ENCODE data around the gene DPYD. TPM values are rescaled to one million over a fixed set of nuclear protein-coding genes. Genes with fewer than 3 reads are reported as not detected.
"Not testable (repeated sequence)": the region's sequence is repeated elsewhere in the genome, so short reads cannot be mapped to it uniquely, and the experiment has no call there.

The DPYD gene
- total RNA-seq, 2 experiments from 2014 or later, result 42.1 to 44.6 TPM

GRCh38 chr1:97231354-97231753, 689.5 kb downstream of the DPYD start:
- peaks cover 27% of the 10 kb centered on the region for H3K36me3 Mint-ChIP-seq (ENCODE audit: low read depth)
- CTCF ChIA-PET, H3K4me1 Mint-ChIP-seq, POLR2A ChIA-PET, H3K4me3 Mint-ChIP-seq, H3K27ac Mint-ChIP-seq, H3K9me3 Mint-ChIP-seq, DNase-seq, H3K27me3 Mint-ChIP-seq: not testable (repeated sequence)

- ChIA-PET CTCF (no interaction called here), POLR2A (no interaction called here)
- DNase-seq, result no peak
- Mint-ChIP-seq H3K4me1 (no peaks in the 10 kb centered on the region), H3K9me3 (no peaks in the 10 kb centered on the region), H3K4me3 (no peak overlapping the region), H3K36me3 (ENCODE audit: low read depth) (no peaks in the 10 kb centered on the region), H3K27ac (no peak overlapping the region), H3K27me3 (no peaks in the 10 kb centered on the region)
Measured at GRCh38 chr1:97212671-97213070, 708.2 kb downstream of the DPYD start.

GRCh38 chr1:97210307-97210706, 710.5 kb downstream of the DPYD start:
- POLR2A ChIA-PET, result no interaction called here
- no peaks in the 10 kb centered on the region for H3K36me3 Mint-ChIP-seq (ENCODE audit: low read depth)

GRCh38 chr1:97209381-97209957, 711.4 kb downstream of the DPYD start:
- no peaks in the 10 kb centered on the region for H3K27me3 Mint-ChIP-seq
- no peak for DNase-seq
- H3K27ac Mint-ChIP-seq, result no peak overlapping the region
- H3K4me1 Mint-ChIP-seq, result no peaks in the 10 kb centered on the region
- H3K4me3 Mint-ChIP-seq, result no peak overlapping the region
- ChIA-PET POLR2A (no interaction called here), CTCF (no interaction called here)
- H3K9me3 Mint-ChIP-seq, result no peaks in the 10 kb centered on the region
- H3K36me3 Mint-ChIP-seq (ENCODE audit: low read depth), result no peaks in the 10 kb centered on the region

More at GRCh38 chr1:97210307-97210706, 710.5 kb downstream of the DPYD start:
- H3K27me3 Mint-ChIP-seq, result no peaks in the 10 kb centered on the region
- H3K9me3 Mint-ChIP-seq, result no peaks in the 10 kb centered on the region
- H3K4me3 Mint-ChIP-seq, result no peak overlapping the region
- no peak overlapping the region for H3K27ac Mint-ChIP-seq
- CTCF ChIA-PET, result no interaction called here
- no peaks in the 10 kb centered on the region for H3K4me1 Mint-ChIP-seq
- DNase-seq, result no peak

DNA sequence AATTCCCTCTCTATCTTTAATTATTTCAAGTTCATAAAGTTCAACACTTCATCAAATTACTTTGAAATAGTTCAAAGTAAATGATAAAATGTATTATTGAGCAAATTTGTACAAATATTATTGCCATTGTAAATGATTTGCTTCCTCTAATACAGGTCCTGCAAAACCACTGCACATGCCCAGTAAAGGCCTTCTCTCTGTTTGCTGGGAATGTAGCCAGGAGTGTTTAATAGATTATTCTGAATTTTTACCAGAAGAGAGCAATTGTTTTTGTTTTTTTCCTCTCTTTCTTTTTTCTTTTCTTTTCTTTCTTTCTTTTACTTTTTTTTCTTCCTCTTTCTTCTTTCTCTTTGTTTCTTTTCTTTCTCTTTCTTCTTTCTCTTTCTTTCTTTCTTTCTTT, 713.0 kb downstream of the DPYD start:
- Mint-ChIP-seq H3K4me3 (no peak overlapping the region), H3K4me1 (no peaks in the 10 kb centered on the region), H3K27ac (no peak overlapping the region), H3K9me3 (no peaks in the 10 kb centered on the region), H3K27me3 (no peaks in the 10 kb centered on the region), H3K36me3 (ENCODE audit: low read depth) (no peaks in the 10 kb centered on the region)
- ChIA-PET POLR2A (no interaction called here), CTCF (no interaction called here)
- DNase-seq, result no peak

- POLR2A ChIA-PET, result no interaction called here
- no peaks in the 10 kb centered on the region for H3K36me3 Mint-ChIP-seq (ENCODE audit: low read depth)
- no peaks in the 10 kb centered on the region for H3K4me1 Mint-ChIP-seq
- no peaks in the 10 kb centered on the region for H3K27me3 Mint-ChIP-seq
- H3K27ac Mint-ChIP-seq, result no peak overlapping the region
- no peak overlapping the region for H3K4me3 Mint-ChIP-seq
- CTCF ChIA-PET, result no interaction called here
- no peaks in the 10 kb centered on the region for H3K9me3 Mint-ChIP-seq
- no peak for DNase-seq
Measured at GRCh38 chr1:97204468-97204867, 716.4 kb downstream of the DPYD start.

GRCh38 chr1:97202481-97203380, 718.1 kb downstream of the DPYD start:
- no peak overlapping the region for H3K27ac Mint-ChIP-seq
- DNase-seq, result no peak
- no peaks in the 10 kb centered on the region for H3K36me3 Mint-ChIP-seq (ENCODE audit: low read depth)
- H3K4me1 Mint-ChIP-seq, result no peaks in the 10 kb centered on the region
- no peaks in the 10 kb centered on the region for H3K27me3 Mint-ChIP-seq
- no peak overlapping the region for H3K4me3 Mint-ChIP-seq
- CTCF ChIA-PET, result interaction anchor here (0.6 kb wide), 1 partner anchor 618 kb away, joined by 3 read pairs; no protein-coding TSS in a partner anchor
- POLR2A ChIA-PET, result no interaction called here
- no peaks in the 10 kb centered on the region for H3K9me3 Mint-ChIP-seq

- ChIA-PET CTCF (no interaction called here), POLR2A (no interaction called here)
- no peaks in the 10 kb centered on the region for H3K4me1 Mint-ChIP-seq
- H3K27me3 Mint-ChIP-seq, result no peaks in the 10 kb centered on the region
- no peak for DNase-seq
- H3K4me3 Mint-ChIP-seq, result no peak overlapping the region
- no peaks in the 10 kb centered on the region for H3K36me3 Mint-ChIP-seq (ENCODE audit: low read depth)
- no peak overlapping the region for H3K27ac Mint-ChIP-seq
- H3K9me3 Mint-ChIP-seq, result no peaks in the 10 kb centered on the region
Measured at GRCh38 chr1:97201641-97202040, 719.2 kb downstream of the DPYD start.

DNA sequence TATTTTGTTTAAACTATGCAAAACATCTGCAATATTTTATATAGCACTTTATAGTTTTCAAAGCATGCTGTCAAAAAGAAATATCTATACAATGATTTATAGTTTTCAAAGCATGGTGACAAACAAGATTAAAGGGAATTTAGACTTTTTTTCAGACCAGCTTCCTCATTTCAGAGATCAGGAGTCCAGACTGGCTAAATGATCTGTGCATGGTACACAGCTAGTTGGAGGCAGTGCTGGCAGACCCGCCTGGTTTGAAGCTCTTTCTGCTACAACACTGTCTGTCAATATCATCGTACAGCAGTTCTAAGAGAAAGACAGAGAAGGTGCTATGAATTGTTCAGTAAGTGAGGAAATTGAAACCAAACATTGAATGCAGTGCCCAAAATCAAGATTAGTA, 720.2 kb downstream of the DPYD start:
- POLR2A ChIA-PET, result no interaction called here

GRCh38 chr1:97196825-97197516, 723.9 kb downstream of the DPYD start:
- Mint-ChIP-seq H3K9me3 (peaks cover 4% of the 10 kb centered on the region), H3K27ac (no peak overlapping the region), H3K4me1 (no peaks in the 10 kb centered on the region), H3K27me3 (no peaks in the 10 kb centered on the region), H3K36me3 (ENCODE audit: low read depth) (peaks cover 3% of the 10 kb centered on the region), H3K4me3 (no peak overlapping the region)
- ChIA-PET CTCF (no interaction called here), POLR2A (no interaction called here)
- no peak for DNase-seq

More for the DNA sequence above, 720.2 kb downstream of the DPYD start:
- no peak overlapping the region for H3K4me3 Mint-ChIP-seq
- CTCF ChIA-PET, result no interaction called here
- H3K27me3 Mint-ChIP-seq, result no peaks in the 10 kb centered on the region
- DNase-seq, result no peak
- H3K36me3 Mint-ChIP-seq (ENCODE audit: low read depth), result no peaks in the 10 kb centered on the region
- no peak overlapping the region for H3K27ac Mint-ChIP-seq
- H3K4me1 Mint-ChIP-seq, result no peaks in the 10 kb centered on the region
- no peaks in the 10 kb centered on the region for H3K9me3 Mint-ChIP-seq

DNA sequence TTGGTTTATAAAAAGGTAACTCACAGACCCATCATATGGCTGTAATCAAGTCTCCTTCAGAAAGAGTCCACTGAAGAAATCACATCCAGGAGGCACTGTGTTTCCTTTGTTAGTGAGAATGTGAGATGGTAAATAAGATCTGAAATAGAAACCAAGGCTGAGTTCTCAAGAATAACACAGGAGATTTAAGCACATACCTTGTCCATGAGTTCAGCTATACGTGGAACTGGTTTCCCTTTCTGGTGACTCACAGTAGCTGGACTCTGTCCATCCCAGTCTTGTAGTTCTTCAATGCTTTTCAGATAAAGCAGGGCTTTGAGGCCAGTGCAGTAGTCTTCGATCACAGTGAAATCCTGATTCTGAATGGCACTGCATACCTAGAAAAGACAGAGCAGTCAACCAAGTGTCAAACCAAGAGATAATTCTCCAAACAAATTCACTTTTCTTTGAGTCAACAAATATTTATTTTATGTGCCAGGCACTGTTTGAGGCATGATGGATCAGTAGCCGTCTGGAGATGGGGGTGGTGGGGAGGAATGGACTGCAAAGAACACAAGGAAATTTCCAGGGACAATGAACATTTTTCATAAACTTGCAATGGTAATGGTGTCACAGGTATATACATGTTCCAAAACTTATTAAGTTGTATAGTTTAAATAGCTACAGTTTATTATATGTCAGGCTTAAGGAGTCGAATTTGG, 727.8 kb downstream of the DPYD start:
- H3K9me3 Mint-ChIP-seq, result peaks cover 4% of the 10 kb centered on the region
- H3K36me3 Mint-ChIP-seq (ENCODE audit: low read depth), result peaks cover 9% of the 10 kb centered on the region
- POLR2A ChIA-PET, result no interaction called here
- H3K4me3 Mint-ChIP-seq, result no peak overlapping the region
- no peak overlapping the region for H3K27ac Mint-ChIP-seq
- no peaks in the 10 kb centered on the region for H3K27me3 Mint-ChIP-seq
- DNase-seq, result no peak
- no peaks in the 10 kb centered on the region for H3K4me1 Mint-ChIP-seq
- CTCF ChIA-PET, result no interaction called here

- H3K9me3 Mint-ChIP-seq, result peaks cover 4% of the 10 kb centered on the region
- H3K4me3 Mint-ChIP-seq, result no peak overlapping the region
- no peaks in the 10 kb centered on the region for H3K4me1 Mint-ChIP-seq
- no peak for DNase-seq
- H3K36me3 Mint-ChIP-seq (ENCODE audit: low read depth), result peaks cover 9% of the 10 kb centered on the region
- POLR2A ChIA-PET, result no interaction called here
- H3K27ac Mint-ChIP-seq, result no peak overlapping the region
- no peaks in the 10 kb centered on the region for H3K27me3 Mint-ChIP-seq
- CTCF ChIA-PET, result no interaction called here
Measured at GRCh38 chr1:97190326-97190725, 730.5 kb downstream of the DPYD start.

DNA sequence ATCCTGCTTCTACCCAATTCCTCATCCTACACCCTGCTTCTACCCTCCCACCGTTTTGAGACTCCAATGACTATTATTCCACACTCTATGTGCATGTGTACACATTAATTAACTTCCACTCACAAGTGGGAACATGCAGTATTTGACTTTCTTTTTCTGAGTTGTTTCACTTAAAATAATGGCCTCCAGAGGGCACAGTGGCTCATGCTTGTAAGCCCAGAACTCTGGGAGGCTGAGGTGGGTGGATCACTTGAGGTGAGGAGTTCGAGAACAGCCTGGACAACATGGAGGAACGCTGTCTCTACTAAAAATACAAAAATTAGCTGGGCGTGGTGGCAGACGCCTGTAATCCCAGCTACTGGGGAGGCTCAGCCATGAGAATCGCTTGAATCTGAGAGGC, 734.5 kb downstream of the DPYD start:
- H3K4me3 Mint-ChIP-seq, result no peak overlapping the region
- no peaks in the 10 kb centered on the region for H3K27me3 Mint-ChIP-seq
- no peak for DNase-seq
- H3K4me1 Mint-ChIP-seq, result no peaks in the 10 kb centered on the region
- no peaks in the 10 kb centered on the region for H3K9me3 Mint-ChIP-seq
- H3K27ac Mint-ChIP-seq, result no peak overlapping the region
- CTCF ChIA-PET, result no interaction called here
- POLR2A ChIA-PET, result no interaction called here
- peaks cover 1% of the 10 kb centered on the region for H3K36me3 Mint-ChIP-seq (ENCODE audit: low read depth)
